ENCODE results near the gene ELMO1. TPM values are rescaled to one million over a fixed set of nuclear protein-coding genes. Genes with fewer than 3 reads are reported as not detected.
A peak's percentile ranks its signal among the peaks of the same experiment; 100 is the strongest.

ELMO1 gene, protein sequence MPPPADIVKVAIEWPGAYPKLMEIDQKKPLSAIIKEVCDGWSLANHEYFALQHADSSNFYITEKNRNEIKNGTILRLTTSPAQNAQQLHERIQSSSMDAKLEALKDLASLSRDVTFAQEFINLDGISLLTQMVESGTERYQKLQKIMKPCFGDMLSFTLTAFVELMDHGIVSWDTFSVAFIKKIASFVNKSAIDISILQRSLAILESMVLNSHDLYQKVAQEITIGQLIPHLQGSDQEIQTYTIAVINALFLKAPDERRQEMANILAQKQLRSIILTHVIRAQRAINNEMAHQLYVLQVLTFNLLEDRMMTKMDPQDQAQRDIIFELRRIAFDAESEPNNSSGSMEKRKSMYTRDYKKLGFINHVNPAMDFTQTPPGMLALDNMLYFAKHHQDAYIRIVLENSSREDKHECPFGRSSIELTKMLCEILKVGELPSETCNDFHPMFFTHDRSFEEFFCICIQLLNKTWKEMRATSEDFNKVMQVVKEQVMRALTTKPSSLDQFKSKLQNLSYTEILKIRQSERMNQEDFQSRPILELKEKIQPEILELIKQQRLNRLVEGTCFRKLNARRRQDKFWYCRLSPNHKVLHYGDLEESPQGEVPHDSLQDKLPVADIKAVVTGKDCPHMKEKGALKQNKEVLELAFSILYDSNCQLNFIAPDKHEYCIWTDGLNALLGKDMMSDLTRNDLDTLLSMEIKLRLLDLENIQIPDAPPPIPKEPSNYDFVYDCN
- 86.5 TPM for polyA plus RNA-seq

DNA sequence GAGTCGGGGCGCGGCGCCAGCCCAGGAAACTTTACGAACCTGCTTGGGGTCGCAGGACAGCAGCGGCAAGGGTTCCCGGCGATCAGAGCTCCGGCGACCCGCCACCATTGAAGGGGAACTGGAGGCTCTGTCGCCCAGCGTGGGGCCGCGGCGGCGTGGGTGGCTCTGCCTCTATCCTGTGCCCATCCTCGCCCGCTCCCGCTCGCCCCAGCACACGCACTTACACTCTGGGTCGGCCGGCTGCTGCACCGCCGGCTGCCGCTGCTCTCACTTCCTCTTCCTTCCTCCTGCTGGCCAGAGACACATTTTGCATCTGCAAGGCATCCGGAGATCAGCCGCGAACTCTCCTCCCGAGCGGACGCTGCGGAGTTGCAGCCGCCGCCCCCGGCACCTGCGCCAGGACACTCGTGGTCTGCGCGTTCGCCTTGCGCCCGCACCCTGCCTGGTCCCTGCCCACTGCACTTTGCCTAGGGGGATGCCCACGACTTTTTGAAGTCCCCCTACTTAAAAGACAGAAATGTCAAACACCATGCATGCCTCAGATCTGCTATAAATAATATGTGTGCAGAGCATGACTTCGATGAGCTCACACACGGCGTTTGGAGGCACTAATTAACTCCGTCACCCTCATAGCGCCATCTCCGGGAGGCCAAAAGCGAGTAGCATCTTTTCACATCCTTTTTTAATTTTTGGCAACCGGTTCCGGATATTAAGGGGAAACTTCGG, at the start of gene ELMO1:
TSS of gene ELMO1 (minus strand) at position 229 of the 726 bp plus-strand sequence. CDS start 106,174 bp downstream, outside the sequence.
- peak within 1 kb of the TSS; percentile 98 to 100 (median 99) for H3K27ac Mint-ChIP-seq
- H3K4me3 Mint-ChIP-seq, result peak within 1 kb of the TSS; percentile 90 to 100 (median 98)
- H3K9me3 Mint-ChIP-seq, result peaks cover 0 to 4% (median 0%) of the 10 kb centered on the region in 3 donors
- H3K27me3 Mint-ChIP-seq, result peaks cover 1% of the 10 kb centered on the region
- H3K4me1 Mint-ChIP-seq, result peaks cover 25 to 28% (median 25%) of the 10 kb centered on the region in 3 donors
- H3K36me3 Mint-ChIP-seq, result peaks cover 7% of the 10 kb centered on the region

DNA sequence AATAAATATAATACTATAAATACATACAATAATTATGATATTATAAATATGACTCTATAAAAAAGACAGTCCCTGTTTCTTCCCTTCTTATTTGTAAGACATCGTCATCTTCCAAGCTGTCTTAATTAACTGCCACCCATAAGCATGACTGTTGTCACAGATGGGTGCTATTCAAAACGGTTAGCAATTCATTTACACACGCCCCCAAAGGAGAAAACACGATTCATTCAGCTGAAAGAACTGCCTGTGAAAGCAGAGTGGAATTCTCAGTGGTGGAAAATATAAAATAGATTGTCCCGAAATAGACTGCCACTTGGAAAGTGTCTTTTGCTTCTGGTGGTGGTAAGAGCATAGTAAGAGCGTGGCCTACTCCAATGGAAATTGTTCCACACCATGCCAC, 48.9 kb upstream of the ELMO1 start:
- Mint-ChIP-seq H3K27me3 (no peaks in the 10 kb centered on the region), H3K27ac (no peak overlapping the region), H3K9me3 (no peaks in the 10 kb centered on the region), H3K4me3 (no peak overlapping the region), H3K36me3 (no peaks in the 10 kb centered on the region), H3K4me1 (peaks cover 0 to 6% (median 0%) of the 10 kb centered on the region in 3 donors)

DNA sequence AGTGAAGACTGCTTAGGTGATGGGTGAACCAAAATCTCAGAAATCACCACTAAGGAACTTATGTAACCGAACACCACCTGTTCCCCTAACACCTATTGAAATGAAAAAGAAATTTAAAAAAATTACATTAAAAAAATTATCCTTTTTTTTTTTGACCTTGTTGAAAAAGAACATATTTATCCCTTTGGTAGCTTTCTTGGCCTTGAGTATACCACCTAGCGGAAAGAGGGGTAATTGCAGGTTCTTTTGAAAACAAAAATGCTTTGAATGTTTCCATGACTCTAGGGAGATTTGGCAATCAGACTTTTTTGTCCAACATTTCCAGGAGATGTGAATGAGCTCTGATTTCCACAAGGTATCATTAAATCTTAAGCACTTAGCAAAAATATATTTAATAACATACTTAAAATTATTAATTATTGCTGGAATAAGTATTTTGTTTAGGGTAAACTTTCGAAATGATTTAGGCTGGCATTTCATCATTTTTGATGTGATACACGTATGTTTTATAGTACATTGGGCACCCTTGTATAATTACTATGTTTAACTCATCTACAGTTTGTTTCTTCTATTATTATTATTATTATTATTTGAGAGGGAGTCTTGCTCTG, 47.0 kb upstream of the ELMO1 start:
- H3K4me1 Mint-ChIP-seq, result peaks cover 0 to 6% (median 2%) of the 10 kb centered on the region in 3 donors
- no peaks in the 10 kb centered on the region for H3K27me3 Mint-ChIP-seq
- no peaks in the 10 kb centered on the region for H3K36me3 Mint-ChIP-seq
- H3K9me3 Mint-ChIP-seq, result no peaks in the 10 kb centered on the region
- H3K4me3 Mint-ChIP-seq, result no peak overlapping the region
- no peak overlapping the region for H3K27ac Mint-ChIP-seq

DNA sequence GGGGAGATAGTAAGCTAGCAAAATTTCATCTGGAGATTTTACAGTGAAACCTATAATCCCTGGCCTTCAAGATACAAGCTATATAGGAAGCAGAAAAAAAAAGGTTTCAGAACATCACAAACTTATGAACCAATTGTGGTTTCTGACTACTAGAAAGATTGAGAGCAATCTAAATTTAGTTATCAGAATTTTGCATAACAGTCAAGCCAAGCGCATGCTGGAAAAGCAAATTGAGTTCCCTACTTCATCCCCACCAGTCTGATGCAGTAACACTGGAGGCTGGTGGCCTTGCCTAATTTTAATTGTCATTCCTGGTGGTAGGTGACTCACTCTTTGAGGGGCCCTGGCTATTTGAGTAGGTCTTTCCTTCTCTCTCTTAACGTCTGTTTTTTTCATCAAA, 46.3 kb upstream of the ELMO1 start:
- H3K27me3 Mint-ChIP-seq, result no peaks in the 10 kb centered on the region
- H3K9me3 Mint-ChIP-seq, result no peaks in the 10 kb centered on the region
- H3K4me3 Mint-ChIP-seq, result no peak overlapping the region
- H3K27ac Mint-ChIP-seq, result no peak overlapping the region
- H3K36me3 Mint-ChIP-seq, result no peaks in the 10 kb centered on the region
- H3K4me1 Mint-ChIP-seq, result peaks cover 0 to 6% (median 2%) of the 10 kb centered on the region in 3 donors

DNA sequence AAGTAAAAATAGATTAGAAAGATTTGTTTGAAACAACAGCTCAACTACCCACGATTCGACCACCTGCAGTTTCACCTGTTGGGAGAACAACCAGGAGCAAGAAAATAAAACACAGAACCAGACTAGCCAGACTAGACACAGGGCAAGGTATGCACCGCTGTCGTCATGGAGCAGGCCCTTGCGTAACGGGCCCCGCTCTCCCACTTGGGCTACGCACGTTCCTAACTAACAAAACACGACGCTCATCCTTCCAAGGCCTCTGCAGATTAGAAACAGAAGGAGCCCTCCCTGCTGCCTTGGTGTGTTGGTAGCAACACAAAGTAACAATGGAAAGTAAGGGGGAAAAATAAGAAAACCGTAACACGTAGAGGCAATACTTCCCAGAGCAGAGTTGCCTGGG, 45.1 kb upstream of the ELMO1 start:
- Mint-ChIP-seq H3K36me3 (no peaks in the 10 kb centered on the region), H3K4me1 (peaks cover 0 to 6% (median 2%) of the 10 kb centered on the region in 3 donors), H3K27ac (no peak overlapping the region), H3K27me3 (no peaks in the 10 kb centered on the region), H3K4me3 (no peak overlapping the region), H3K9me3 (no peaks in the 10 kb centered on the region)

DNA sequence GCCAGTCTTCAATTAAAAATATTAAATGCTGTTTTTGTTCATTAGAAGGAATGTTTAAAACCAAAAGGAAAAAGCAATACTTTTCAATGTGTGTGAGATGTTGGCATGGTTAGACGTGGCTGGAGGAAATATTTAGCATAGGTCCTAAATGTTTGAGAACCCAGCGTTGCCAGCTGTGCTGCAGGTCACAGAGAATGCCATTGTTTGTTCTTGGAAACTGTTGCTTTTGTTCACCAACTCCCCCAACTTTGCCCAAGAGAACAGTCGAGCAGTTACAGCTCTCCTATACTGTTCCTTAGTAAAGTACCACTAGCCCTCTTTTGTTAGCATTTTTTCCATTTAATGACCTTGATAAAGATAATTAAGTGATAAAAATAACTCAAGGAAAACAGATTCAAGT, 44.5 kb upstream of the ELMO1 start:
- peaks cover 0 to 7% (median 3%) of the 10 kb centered on the region in 3 donors for H3K9me3 Mint-ChIP-seq
- no peak overlapping the region for H3K27ac Mint-ChIP-seq
- no peak overlapping the region for H3K4me3 Mint-ChIP-seq
- H3K36me3 Mint-ChIP-seq, result no peaks in the 10 kb centered on the region
- H3K4me1 Mint-ChIP-seq, result peaks cover 0 to 6% (median 2%) of the 10 kb centered on the region in 3 donors
- H3K27me3 Mint-ChIP-seq, result no peaks in the 10 kb centered on the region

DNA sequence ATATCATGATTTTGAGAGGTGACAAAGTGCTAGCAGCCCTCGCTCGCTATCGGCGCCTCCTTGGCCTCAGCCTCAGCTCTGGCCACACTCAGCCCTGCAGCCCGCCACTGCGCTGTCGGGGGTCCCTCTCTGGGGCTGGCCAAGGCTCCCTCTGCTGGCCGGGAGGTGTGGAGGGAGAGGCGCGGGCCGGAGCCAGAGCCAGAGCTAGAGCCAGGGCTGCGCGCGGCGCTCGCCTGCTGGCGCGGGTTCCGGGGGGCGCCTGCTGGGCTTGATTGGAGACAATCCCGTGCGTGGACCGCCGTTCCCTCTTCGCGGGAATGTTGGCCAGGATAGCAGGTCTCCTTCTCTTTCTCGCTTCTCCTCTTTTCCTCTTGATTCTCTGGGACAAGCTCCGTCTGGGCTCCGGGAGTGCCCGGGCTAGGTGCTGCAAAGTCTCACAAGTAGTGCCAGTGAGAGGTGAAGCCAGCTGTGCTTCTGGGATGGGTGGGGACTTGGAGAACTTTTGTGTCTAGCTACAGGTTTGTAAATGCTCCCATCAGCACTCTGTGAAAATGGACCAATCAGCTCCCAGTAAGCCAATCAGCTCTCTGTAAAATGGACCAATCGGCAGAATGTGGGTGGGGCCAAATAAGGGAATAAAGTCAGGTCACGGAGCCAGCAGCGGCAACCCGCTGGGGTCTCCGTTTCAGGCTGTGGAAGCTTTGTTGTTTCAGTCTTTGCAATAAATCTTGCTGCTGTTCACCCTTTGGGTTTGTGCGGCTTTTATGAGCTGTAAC, 43.4 kb upstream of the ELMO1 start:
- H3K27ac Mint-ChIP-seq, result no peak overlapping the region
- H3K9me3 Mint-ChIP-seq, result peaks cover 0 to 7% (median 3%) of the 10 kb centered on the region in 3 donors
- H3K36me3 Mint-ChIP-seq, result no peaks in the 10 kb centered on the region
- no peak overlapping the region for H3K4me3 Mint-ChIP-seq
- peaks cover 0 to 2% (median 2%) of the 10 kb centered on the region in 3 donors for H3K4me1 Mint-ChIP-seq
- H3K27me3 Mint-ChIP-seq, result no peaks in the 10 kb centered on the region

DNA sequence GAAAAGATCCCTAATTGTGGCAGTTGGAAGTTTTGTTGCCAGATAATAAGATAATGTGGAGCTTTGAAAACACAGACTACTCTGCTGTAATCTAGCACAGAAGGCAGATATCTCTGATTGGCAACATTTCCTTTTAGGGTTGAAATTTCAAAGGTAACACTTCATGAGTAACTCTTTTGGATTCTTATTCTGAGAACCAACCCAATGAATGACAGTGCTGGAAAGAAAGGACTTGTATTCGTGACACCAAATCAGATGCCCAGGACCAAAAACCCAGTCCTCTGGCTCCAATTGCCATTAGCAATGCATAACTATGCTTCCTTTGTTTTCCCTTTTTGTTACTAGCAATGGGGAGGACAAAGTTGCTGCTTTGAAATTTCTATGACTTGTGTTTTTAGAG, 41.0 kb upstream of the ELMO1 start:
- H3K4me3 Mint-ChIP-seq, result no peak overlapping the region
- peaks cover 11% of the 10 kb centered on the region for H3K27me3 Mint-ChIP-seq
- H3K9me3 Mint-ChIP-seq, result peaks cover 3 to 7% (median 3%) of the 10 kb centered on the region in 3 donors
- H3K27ac Mint-ChIP-seq, result no peak overlapping the region
- H3K36me3 Mint-ChIP-seq, result no peaks in the 10 kb centered on the region
- peaks cover 0 to 2% (median 0%) of the 10 kb centered on the region in 3 donors for H3K4me1 Mint-ChIP-seq

DNA sequence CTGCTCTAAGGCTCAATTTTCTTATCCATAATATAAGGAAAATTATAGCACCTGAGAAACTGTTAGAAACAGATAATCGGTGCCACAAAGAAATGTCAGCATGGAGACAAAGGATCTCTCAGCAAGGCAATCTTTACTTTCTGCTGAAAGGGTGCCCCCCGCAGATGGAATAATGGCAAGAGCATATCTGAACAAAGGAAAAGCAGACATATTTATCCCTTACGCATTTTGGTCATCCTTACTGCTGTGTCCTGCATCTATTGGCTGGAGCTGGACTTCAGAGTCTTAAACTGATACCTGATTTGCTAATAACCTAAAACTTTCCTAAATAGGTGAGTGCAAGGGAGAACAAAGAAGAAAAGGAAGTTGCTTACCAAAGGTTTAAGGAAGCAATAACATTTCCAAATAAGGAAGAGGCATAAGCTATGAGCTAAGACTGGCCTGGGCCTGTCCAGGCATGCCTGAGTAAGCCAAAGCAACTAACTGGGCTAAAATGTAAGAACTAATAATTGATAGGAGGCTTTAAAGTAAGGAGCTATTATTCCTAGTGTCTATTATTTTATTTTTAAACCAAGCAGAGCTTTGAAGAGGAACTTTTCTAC, 39.6 kb upstream of the ELMO1 start:
- peaks cover 3 to 7% (median 3%) of the 10 kb centered on the region in 3 donors for H3K9me3 Mint-ChIP-seq
- H3K4me1 Mint-ChIP-seq, result peaks cover 0 to 2% (median 0%) of the 10 kb centered on the region in 3 donors
- no peak overlapping the region for H3K4me3 Mint-ChIP-seq
- H3K36me3 Mint-ChIP-seq, result no peaks in the 10 kb centered on the region
- H3K27ac Mint-ChIP-seq, result no peak overlapping the region
- H3K27me3 Mint-ChIP-seq, result peaks cover 11% of the 10 kb centered on the region

DNA sequence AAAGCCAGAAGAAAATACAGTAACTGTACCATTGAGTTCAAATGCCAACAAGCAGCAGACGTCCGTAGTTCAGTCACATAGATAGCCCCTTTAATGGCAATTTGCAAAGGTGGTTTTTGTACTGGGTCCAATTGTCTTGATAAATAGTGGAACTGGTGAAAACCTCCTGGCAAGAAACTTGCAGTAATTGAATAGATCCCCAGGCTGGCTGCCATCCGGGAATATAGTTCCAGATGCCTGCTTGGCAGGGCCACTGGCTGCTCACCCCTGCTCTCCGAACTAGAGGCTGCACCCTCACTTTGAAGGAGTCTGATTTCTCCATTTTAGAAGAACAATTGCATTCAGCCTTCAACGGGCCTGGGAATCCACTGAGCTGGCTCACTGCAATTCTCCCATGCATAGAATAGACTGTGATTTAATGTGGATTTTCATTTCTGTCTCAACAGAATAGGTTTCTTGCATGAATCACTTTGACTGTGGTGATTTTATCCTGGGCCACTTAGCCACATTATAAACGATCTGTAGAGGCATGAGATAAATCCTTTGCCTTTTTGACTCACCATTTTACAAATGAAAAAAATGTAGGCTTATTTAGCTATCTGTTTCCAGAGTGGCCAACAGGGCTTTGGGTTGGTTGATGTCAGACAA, 35.9 kb upstream of the ELMO1 start:
- Mint-ChIP-seq H3K27ac (no peak overlapping the region), H3K36me3 (no peaks in the 10 kb centered on the region), H3K4me1 (peaks cover 0 to 2% (median 0%) of the 10 kb centered on the region in 3 donors), H3K9me3 (peaks cover 3 to 7% (median 3%) of the 10 kb centered on the region in 3 donors), H3K4me3 (no peak overlapping the region), H3K27me3 (peaks cover 25% of the 10 kb centered on the region)

DNA sequence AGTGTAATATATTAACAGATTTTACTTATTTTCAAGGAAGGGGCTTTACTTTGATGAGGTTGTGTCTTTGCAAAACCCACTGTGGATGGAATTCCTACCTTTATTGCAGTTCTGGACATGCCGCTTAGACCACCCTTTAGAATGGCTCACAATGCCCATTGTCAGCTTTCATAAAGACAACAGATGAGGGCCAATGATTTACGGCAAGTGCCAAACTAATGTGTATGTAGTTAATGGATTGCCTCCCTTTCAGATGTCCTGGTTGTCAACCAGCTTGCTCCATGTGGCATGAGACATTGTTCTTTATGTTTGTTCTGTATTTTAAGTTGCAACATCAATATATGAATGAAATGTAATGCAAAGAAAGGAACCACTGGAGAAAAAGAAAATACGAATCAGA, 35.0 kb upstream of the ELMO1 start:
- H3K9me3 Mint-ChIP-seq, result peaks cover 3 to 6% (median 3%) of the 10 kb centered on the region in 3 donors
- peaks cover 0 to 2% (median 0%) of the 10 kb centered on the region in 3 donors for H3K4me1 Mint-ChIP-seq
- no peak overlapping the region for H3K4me3 Mint-ChIP-seq
- peaks cover 29% of the 10 kb centered on the region for H3K27me3 Mint-ChIP-seq
- H3K27ac Mint-ChIP-seq, result no peak overlapping the region
- no peaks in the 10 kb centered on the region for H3K36me3 Mint-ChIP-seq

DNA sequence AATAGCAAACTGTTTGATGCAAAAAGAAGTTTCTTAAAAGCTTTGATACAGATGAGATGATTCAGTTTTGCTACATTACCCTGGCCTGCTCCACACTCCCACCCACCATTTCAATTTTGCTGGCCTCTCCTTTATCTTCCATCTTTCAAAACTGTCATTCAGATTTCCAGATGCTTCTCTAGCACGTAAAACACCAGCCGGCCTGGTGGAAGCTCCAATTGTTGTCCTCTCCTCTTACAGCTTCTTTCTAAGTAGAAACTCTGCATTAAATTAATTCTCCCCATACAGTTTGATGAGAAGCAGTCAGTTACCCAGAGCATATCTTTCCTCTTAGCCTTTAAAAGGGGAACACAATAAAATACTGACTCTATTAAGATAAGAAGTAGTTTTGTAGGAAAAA, 34.3 kb upstream of the ELMO1 start:
- no peaks in the 10 kb centered on the region for H3K36me3 Mint-ChIP-seq
- no peak overlapping the region for H3K4me3 Mint-ChIP-seq

DNA sequence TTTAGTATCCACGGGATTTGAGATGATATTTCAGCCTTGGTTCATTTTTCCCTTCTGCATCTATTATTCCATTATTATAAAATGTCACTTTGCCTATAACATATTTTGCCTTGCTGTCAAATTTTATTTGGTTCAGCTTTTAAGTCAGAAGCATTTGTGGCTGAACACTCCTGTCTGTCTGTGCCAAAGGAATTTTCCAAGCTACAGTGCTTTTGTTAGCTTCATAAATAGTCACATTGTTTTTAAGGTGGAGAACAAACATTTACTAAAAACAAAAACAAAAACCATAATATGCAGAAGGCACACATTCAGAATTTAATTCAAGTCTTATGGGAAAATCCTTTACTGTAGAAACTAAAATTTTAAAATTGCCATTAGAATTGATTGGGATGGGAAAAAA, 33.8 kb upstream of the ELMO1 start:
- H3K27me3 Mint-ChIP-seq, result peaks cover 31% of the 10 kb centered on the region
- no peak overlapping the region for H3K4me3 Mint-ChIP-seq
- H3K9me3 Mint-ChIP-seq, result peaks cover 0 to 3% (median 0%) of the 10 kb centered on the region in 3 donors
- H3K27ac Mint-ChIP-seq, result no peak overlapping the region
- H3K4me1 Mint-ChIP-seq, result peaks cover 0 to 2% (median 0%) of the 10 kb centered on the region in 3 donors
- no peaks in the 10 kb centered on the region for H3K36me3 Mint-ChIP-seq

More for the DNA sequence above, 34.3 kb upstream of the ELMO1 start:
- H3K4me1 Mint-ChIP-seq, result peaks cover 0 to 2% (median 0%) of the 10 kb centered on the region in 3 donors
- H3K27me3 Mint-ChIP-seq, result peaks cover 29% of the 10 kb centered on the region
- peaks cover 0 to 3% (median 0%) of the 10 kb centered on the region in 3 donors for H3K9me3 Mint-ChIP-seq
- peak overlapping the region in 1 of 3 donors; percentile 54 for H3K27ac Mint-ChIP-seq

Measured in IgD-negative memory B cell (primary cell).